Endodermal cell (in vitro differentiated cells): ENCODE measurements around the gene ZNF423. TPM values are rescaled to one million over a fixed set of nuclear protein-coding genes. Genes with fewer than 3 reads are reported as not detected.

Experiments
- DNase-seq: peaks from one replicate; pipeline ENCODE4 v3.0.0-alpha.2; 2017
- H3K27ac ChIP-seq: 2 replicates; pipeline ENCODE4 v1.5.1; 2013; ENCODE audit warnings: mild to moderate bottlenecking, low read depth, low read length, moderate library complexity
- H3K27me3 ChIP-seq: 2 replicates; pipeline ENCODE4 v1.6.1; 2013; ENCODE audit warnings: mild to moderate bottlenecking, low read length, moderate library complexity; ENCODE audit not compliant: insufficient read depth, control insufficient read depth, poor library complexity, severe bottlenecking
- H3K36me3 ChIP-seq: 2 replicates; pipeline ENCODE4 v1.7.0; 2013; ENCODE audit warnings: mild to moderate bottlenecking, low read length, moderate library complexity; ENCODE audit not compliant: control insufficient read depth, insufficient read depth
- H3K4me1 ChIP-seq: one replicate; pipeline ENCODE4 v1.7.0; 2013; ENCODE audit warnings: low read length; ENCODE audit not compliant: control insufficient read depth, insufficient read depth
- H3K4me3 ChIP-seq: 2 replicates; pipeline ENCODE4 v1.5.1; 2013; ENCODE audit warnings: mild to moderate bottlenecking, low read length, moderate library complexity
- H3K9ac ChIP-seq: 2 replicates; pipeline ENCODE4 v1.6.1; 2013; ENCODE audit warnings: mild to moderate bottlenecking, low read length, moderate library complexity; ENCODE audit not compliant: poor library complexity, severe bottlenecking; ENCODE audit errors: extremely low read depth
- H3K9me3 ChIP-seq: 2 replicates; pipeline ENCODE4 v1.6.1; 2013; ENCODE audit warnings: mild to moderate bottlenecking, low read length, moderate library complexity; ENCODE audit not compliant: control insufficient read depth
- H3K27ac Mint-ChIP-seq: 2 replicates; pipeline ENCODE4 v1.8.0; 2020; ENCODE audit warnings: mixed read lengths
- H3K27me3 Mint-ChIP-seq: 2 replicates; pipeline ENCODE4 v1.8.0; 2021; ENCODE audit warnings: mild to moderate bottlenecking, mixed read lengths; ENCODE audit not compliant: insufficient read depth
- H3K36me3 Mint-ChIP-seq: 2 replicates; pipeline ENCODE4 v1.8.0; 2020; ENCODE audit warnings: low read depth, mixed read lengths
- H3K4me1 Mint-ChIP-seq: 2 replicates; pipeline ENCODE4 v1.8.0; 2020; ENCODE audit warnings: mixed read lengths
- H3K4me3 Mint-ChIP-seq: 2 replicates; pipeline ENCODE4 v1.8.0; 2020; ENCODE audit warnings: mild to moderate bottlenecking, moderate library complexity, mixed read lengths
- H3K9me3 Mint-ChIP-seq: 2 replicates; pipeline ENCODE4 v1.8.0; 2020; ENCODE audit warnings: mild to moderate bottlenecking, mixed read lengths
- CTCF ChIP-seq: fragments of 200-600 bp; sonication (generic); conservative IDR thresholded peaks from 2 replicates; pipeline ENCODE4 v1.5.0; 2021; ENCODE audit warnings: antibody characterized with exemption, mild to moderate bottlenecking
- WGBS, 2 experiments: methylation state at CpG; one replicate each; pipeline versions ENCODE4 v1.1.5 to v1.1.7; 2013; ENCODE audit warnings: missing lambda C conversion rate in 2 of 2, mixed read lengths in 1 of 2; ENCODE audit not compliant: insufficient coverage in 1 of 2, insufficient read length in 1 of 2; 5-methylcytosine and 5-hydroxymethylcytosine counted together
- total RNA-seq, 2 donors: library from RNA; stranded (reverse); fragmentation: NEBNext Ultra II Directional in 1 of 2; extraction: Animal tissue kit (Norgen Biotek cat#: 25700) in 1 of 2; gene quantifications; 2 replicates in 1 of 2; 3 replicates in 1 of 2; pipeline ENCODE4 v1.2.1, GENCODE V29; 2021

ZNF423 gene
- total RNA-seq, 2 donors from 2014 or later = 30.3 to 41.9 TPM

- Mint-ChIP-seq H3K27me3 (peaks cover 13% of the 10 kb centered on the region), H3K4me1 (peaks cover 12% of the 10 kb centered on the region), H3K36me3 (no peaks in the 10 kb centered on the region), H3K9me3 (no peaks in the 10 kb centered on the region), H3K4me3 (no peak overlapping the region), H3K27ac (no peak overlapping the region)
- peaks cover 8% of the 10 kb centered on the region for H3K27me3 ChIP-seq
- peak; percentile 77 for DNase-seq
- 58 to 80% methylated on average over 1 to 14 of the region's 14 CpGs for WGBS, 2 experiments
- peak overlapping the region; percentile 94 for H3K27ac ChIP-seq
- H3K4me1 ChIP-seq = peaks cover 3% of the 10 kb centered on the region
- H3K9ac ChIP-seq = no peak overlapping the region
- H3K36me3 ChIP-seq = no peaks in the 10 kb centered on the region
- H3K4me3 ChIP-seq = no peak overlapping the region
- TF ChIP-seq CTCF = no peak
- H3K9me3 ChIP-seq = no peaks in the 10 kb centered on the region
Measured at GRCh38 chr16:49866595-49867071, 10.7 kb upstream of the ZNF423 start.

- Histone ChIP-seq H3K9me3 (no peaks in the 10 kb centered on the region), H3K4me3 (no peak overlapping the region), H3K4me1 (peaks cover 2% of the 10 kb centered on the region), H3K27me3 (peaks cover 37% of the 10 kb centered on the region), H3K27ac (no peak overlapping the region), H3K9ac (no peak overlapping the region), H3K36me3 (no peaks in the 10 kb centered on the region)
- Mint-ChIP-seq H3K4me1 (peaks cover 8% of the 10 kb centered on the region), H3K9me3 (no peaks in the 10 kb centered on the region), H3K4me3 (no peak overlapping the region), H3K27ac (no peak overlapping the region), H3K36me3 (no peaks in the 10 kb centered on the region), H3K27me3 (peaks cover 38% of the 10 kb centered on the region)
- 93 to 100% methylated on average over 1 to 4 of the region's 4 CpGs for WGBS, 2 experiments
- TF ChIP-seq CTCF = no peak
- no peak for DNase-seq
Measured at GRCh38 chr16:49862694-49863093, 6.8 kb upstream of the ZNF423 start.

- H3K4me1 Mint-ChIP-seq = peaks cover 3% of the 10 kb centered on the region
- Histone ChIP-seq H3K27ac (no peak overlapping the region), H3K9ac (no peak overlapping the region), H3K27me3 (peaks cover 42% of the 10 kb centered on the region), H3K4me3 (no peak overlapping the region), H3K4me1 (no peaks in the 10 kb centered on the region), H3K36me3 (no peaks in the 10 kb centered on the region), H3K9me3 (no peaks in the 10 kb centered on the region)
- TF ChIP-seq CTCF = no peak
- H3K27me3 Mint-ChIP-seq = peaks cover 42% of the 10 kb centered on the region
- DNase-seq = no peak
- H3K27ac Mint-ChIP-seq = no peak overlapping the region
- WGBS, 2 experiments = 87 to 93% methylated on average over 3 to 6 of the region's 6 CpGs
- no peaks in the 10 kb centered on the region for H3K9me3 Mint-ChIP-seq
- H3K36me3 Mint-ChIP-seq = no peaks in the 10 kb centered on the region
- H3K4me3 Mint-ChIP-seq = no peak overlapping the region
Measured at GRCh38 chr16:49861299-49861698, 5.4 kb upstream of the ZNF423 start.
